A549 (cell line): ENCODE measurements around the gene APLP2.

Source experiments
- EP300 ChIP-seq, 2 experiments: fragments of >200 bp; sonication (Bioruptor Twin); formaldehyde crosslinking; IDR thresholded peaks; 2 replicates in 1 of 2; 3 replicates in 1 of 2; pipeline ENCODE4 v1.6.1; 2016 to 2017
- POLR2A ChIP-seq: IDR thresholded peaks from 2 replicates; pipeline ENCODE4 v1.6.1; 2012; ENCODE audit warnings: mild to moderate bottlenecking, low read length
- POLR2AphosphoS2 ChIP-seq: conservative IDR thresholded peaks from 2 replicates; pipeline ENCODE4 v1.6.1; 2012; ENCODE audit warnings: low read length, improper control_type of control experiment, inconsistent platforms
- RFX5 ChIP-seq: fragments of 450-650 bp; IDR thresholded peaks from 2 replicates; pipeline ENCODE4 v1.7.1; 2014; ENCODE audit warnings: antibody characterized with exemption, mild to moderate bottlenecking, moderate library complexity
- TP53 ChIP-seq: fragments of 250-450 bp; sonication (Bioruptor Pico); IDR thresholded peaks from 2 replicates; pipeline ENCODE4 v1.5.0; 2021; ENCODE audit warnings: mild to moderate bottlenecking, moderate library complexity
- TF ChIP-seq, protein P1 (sequence below): fragments of >200 bp; sonication (Bioruptor Twin); formaldehyde crosslinking; IDR thresholded peaks from 3 replicates; pipeline ENCODE4 v1.5.1; 2016

DNA sequence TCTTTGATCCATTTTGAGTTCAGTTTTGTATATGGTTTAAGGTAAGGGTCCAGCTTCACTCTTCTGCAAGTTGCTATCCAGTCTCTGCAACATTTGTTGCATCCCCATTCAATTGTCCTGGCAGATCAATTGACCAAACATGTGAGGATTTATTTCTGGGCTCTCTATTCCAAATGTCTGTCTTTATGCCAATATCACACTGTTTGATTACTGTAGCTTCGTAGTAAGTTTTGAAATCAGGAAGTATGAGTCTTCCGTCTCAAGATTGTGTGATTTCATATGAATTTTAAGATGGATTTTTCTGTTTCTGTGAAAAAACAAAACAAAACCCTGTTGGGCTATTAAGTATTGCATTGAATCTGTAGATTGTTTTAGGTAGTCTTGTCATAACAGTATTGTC, 17.0 kb downstream of the APLP2 start:
- TF ChIP-seq EP300 (IDR thresholded peaks at IDR 0.05) (no peak), RFX5 (no peak), POLR2A (no peak), POLR2AphosphoS2 (no peak), TP53 (CRISPR knock-in tag) (no peak)
- TF ChIP-seq, protein P1, sequence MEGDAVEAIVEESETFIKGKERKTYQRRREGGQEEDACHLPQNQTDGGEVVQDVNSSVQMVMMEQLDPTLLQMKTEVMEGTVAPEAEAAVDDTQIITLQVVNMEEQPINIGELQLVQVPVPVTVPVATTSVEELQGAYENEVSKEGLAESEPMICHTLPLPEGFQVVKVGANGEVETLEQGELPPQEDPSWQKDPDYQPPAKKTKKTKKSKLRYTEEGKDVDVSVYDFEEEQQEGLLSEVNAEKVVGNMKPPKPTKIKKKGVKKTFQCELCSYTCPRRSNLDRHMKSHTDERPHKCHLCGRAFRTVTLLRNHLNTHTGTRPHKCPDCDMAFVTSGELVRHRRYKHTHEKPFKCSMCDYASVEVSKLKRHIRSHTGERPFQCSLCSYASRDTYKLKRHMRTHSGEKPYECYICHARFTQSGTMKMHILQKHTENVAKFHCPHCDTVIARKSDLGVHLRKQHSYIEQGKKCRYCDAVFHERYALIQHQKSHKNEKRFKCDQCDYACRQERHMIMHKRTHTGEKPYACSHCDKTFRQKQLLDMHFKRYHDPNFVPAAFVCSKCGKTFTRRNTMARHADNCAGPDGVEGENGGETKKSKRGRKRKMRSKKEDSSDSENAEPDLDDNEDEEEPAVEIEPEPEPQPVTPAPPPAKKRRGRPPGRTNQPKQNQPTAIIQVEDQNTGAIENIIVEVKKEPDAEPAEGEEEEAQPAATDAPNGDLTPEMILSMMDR, result no peak
